GM23338 (cell line): ENCODE results near the gene MAN1B1. TPM values are rescaled to one million over a fixed set of nuclear protein-coding genes. Genes with fewer than 3 reads are reported as not detected.

Experiments used
- ATAC-seq: fragments of 200-7000 bp; cut with Tn5 transposase; 3 replicates; pipeline ENCODE4 v1.9.1; 2020
- DNase-seq: peaks from one replicate; pipeline ENCODE4 v3.0.0-alpha.2; 2015; ENCODE audit warnings: low spot score
- H2AFZ ChIP-seq: fragments of 200-600 bp; sonication (generic); 2 replicates; pipeline ENCODE4 v1.8.0; 2016; ENCODE audit warnings: antibody characterized with exemption, mild to moderate bottlenecking, moderate library complexity
- H3F3A ChIP-seq: fragments of 200-600 bp; sonication (generic); replicated peaks from 2 replicates; pipeline ENCODE4 v1.8.0; 2017; ENCODE audit warnings: antibody characterized with exemption, mixed run types, low read depth
- H3K27ac ChIP-seq: fragments of 200-600 bp; sonication (generic); 2 replicates; pipeline ENCODE4 v1.6.1; 2016; ENCODE audit warnings: low read depth
- H3K27me3 ChIP-seq: fragments of 200-600 bp; sonication (generic); 2 replicates; pipeline ENCODE4 v1.8.0; 2016; ENCODE audit warnings: mild to moderate bottlenecking, mixed run types, moderate library complexity; ENCODE audit not compliant: insufficient read depth
- H3K36me3 ChIP-seq: fragments of 200-600 bp; sonication (generic); 2 replicates; pipeline ENCODE4 v1.8.0; 2016; ENCODE audit warnings: mild to moderate bottlenecking; ENCODE audit not compliant: insufficient read depth
- H3K4me1 ChIP-seq: fragments of 200-600 bp; sonication (generic); 2 replicates; pipeline ENCODE4 v1.8.0; 2016; ENCODE audit warnings: mild to moderate bottlenecking, moderate library complexity; ENCODE audit not compliant: insufficient read depth
- H3K4me2 ChIP-seq: fragments of 200-600 bp; sonication (generic); 2 replicates; pipeline ENCODE4 v1.7.1; 2017; ENCODE audit warnings: mixed run types
- H3K4me3 ChIP-seq: fragments of 200-600 bp; sonication (generic); 2 replicates; pipeline ENCODE4 v1.6.1; 2016; ENCODE audit warnings: mixed run types
- H3K79me2 ChIP-seq: fragments of 200-600 bp; sonication (generic); replicated peaks from 2 replicates; pipeline ENCODE4 v1.8.0; 2017; ENCODE audit warnings: mild to moderate bottlenecking; ENCODE audit not compliant: insufficient read depth
- H3K9me2 ChIP-seq: fragments of 200-600 bp; sonication (generic); 2 replicates; pipeline ENCODE4 v1.8.0; 2017; ENCODE audit not compliant: insufficient read depth
- H4K20me1 ChIP-seq: fragments of 200-600 bp; sonication (generic); replicated peaks from 2 replicates; pipeline ENCODE4 v1.8.0; 2017; ENCODE audit warnings: mild to moderate bottlenecking; ENCODE audit not compliant: insufficient read depth
- H3K27ac Mint-ChIP-seq: 2 replicates; pipeline ENCODE4 v1.8.0; 2020; ENCODE audit warnings: inconsistent platforms, mild to moderate bottlenecking, moderate library complexity, mixed read lengths
- H3K27me3 Mint-ChIP-seq: 3 replicates; pipeline ENCODE4 v1.8.0; 2022; ENCODE audit warnings: low read depth, mild to moderate bottlenecking, moderate library complexity, mixed read lengths, inconsistent platforms; ENCODE audit not compliant: insufficient read depth, poor library complexity
- H3K36me3 Mint-ChIP-seq: 3 replicates; pipeline ENCODE4 v1.8.0; 2021; ENCODE audit warnings: low read depth, mild to moderate bottlenecking, inconsistent platforms, moderate library complexity, mixed read lengths
- H3K4me1 Mint-ChIP-seq: 3 replicates; pipeline ENCODE4 v1.8.0; 2020; ENCODE audit warnings: mild to moderate bottlenecking, inconsistent platforms, mixed read lengths
- H3K4me3 Mint-ChIP-seq: 3 replicates; pipeline ENCODE4 v1.8.0; 2021; ENCODE audit warnings: moderate library complexity, mild to moderate bottlenecking, inconsistent platforms, mixed read lengths
- H3K9me3 Mint-ChIP-seq: 3 replicates; pipeline ENCODE4 v1.8.0; 2020; ENCODE audit warnings: moderate library complexity, mild to moderate bottlenecking, inconsistent platforms, mixed read lengths
- CREB1 ChIP-seq: fragments of 250-450 bp; sonication (Bioruptor Pico); IDR thresholded peaks from 2 replicates; pipeline ENCODE4 v1.5.0; 2020; ENCODE audit warnings: low read depth, mild to moderate bottlenecking, moderate library complexity
- CTCF ChIP-seq, 2 experiments: fragments of 200-600 bp in 1 of 2; sonication (generic) in 1 of 2; conservative IDR thresholded peaks; 2 replicates each; pipeline versions ENCODE4 v1.5.1 to v1.6.1; 2016 to 2017; ENCODE audit warnings: antibody characterized with exemption in 2 of 2, low read depth in 2 of 2, mild to moderate bottlenecking in 2 of 2, moderate library complexity in 1 of 2
- EZH2 ChIP-seq: fragments of 200-600 bp; sonication (generic); IDR thresholded peaks from one replicate; pipeline ENCODE4 v1.8.0; 2017; ENCODE audit warnings: antibody characterized with exemption, mild to moderate bottlenecking, low read depth; ENCODE audit not compliant: unreplicated experiment
- EZH2phosphoT487 ChIP-seq: fragments of 200-600 bp; sonication (generic); IDR thresholded peaks from one replicate; pipeline ENCODE4 v1.8.1; 2018; ENCODE audit warnings: antibody characterized with exemption; ENCODE audit not compliant: unreplicated experiment
- JUNB ChIP-seq: IDR thresholded peaks from one replicate; pipeline ENCODE4 v1.6.1; 2016; ENCODE audit warnings: antibody characterized with exemption; ENCODE audit not compliant: unreplicated experiment
- NANOG ChIP-seq: IDR thresholded peaks from 2 replicates; pipeline ENCODE4 v1.6.1; 2016; ENCODE audit warnings: antibody characterized with exemption, borderline replicate concordance
- POLR2AphosphoS5 ChIP-seq: IDR thresholded peaks from 2 replicates; pipeline ENCODE4 v1.6.1; 2016; ENCODE audit warnings: antibody characterized with exemption, low read depth
- REST ChIP-seq: IDR thresholded peaks from one replicate; pipeline ENCODE4 v1.6.1; 2018; ENCODE audit warnings: antibody characterized with exemption; ENCODE audit not compliant: unreplicated experiment
- ZNF114 ChIP-seq: fragments of 250-450 bp; sonication (Bioruptor Pico); IDR thresholded peaks from 2 replicates; pipeline ENCODE4 v1.5.0; 2020; ENCODE audit warnings: mild to moderate bottlenecking, moderate library complexity
- ZNF331 ChIP-seq: fragments of 250-450 bp; sonication (Bioruptor Pico); IDR thresholded peaks from 2 replicates; pipeline ENCODE4 v1.5.0; 2020; ENCODE audit warnings: low read depth, mild to moderate bottlenecking, moderate library complexity
- polyA plus RNA-seq: library from polyadenylated mRNA; unstranded; fragments of >200 nt; fragmentation: Nextera tagmentation; extraction: Ambion mirVana; gene quantifications from 2 replicates; pipeline ENCODE4 v1.2.1, GENCODE V29; 2016
- total RNA-seq: library from RNA; depleted of rRNA; stranded (reverse); fragments of >200 nt; shearing (Covaris generic); gene quantifications from 2 replicates; pipeline ENCODE4 v1.2.3, GENCODE V29; 2014

MAN1B1 gene
- total and polyA plus RNA-seq, 2 experiments from 2014 or later, result 15.7 to 39.9 TPM

- Mint-ChIP-seq H3K36me3 (peaks cover 10% of the 10 kb centered on the region; the same call in 2 of the 3 replicates), H3K27ac (no peak overlapping the region), H3K4me1 (no peaks in the 10 kb centered on the region; the same call in 2 of the 3 replicates), H3K9me3 (no peaks in the 10 kb centered on the region; the same call in 2 of the 3 replicates), H3K27me3 (peaks cover 2% of the 10 kb centered on the region), H3K4me3 (no peak overlapping the region)
- Histone ChIP-seq H3K9me2 (no peaks in the 10 kb centered on the region), H3K27ac (no peak overlapping the region), H3K4me2 (no peak overlapping the region), H3K27me3 (no peaks in the 10 kb centered on the region), H3F3A (peaks cover 8% of the 10 kb centered on the region; the same call in 1 of the 2 replicates), H3K4me1 (no peaks in the 10 kb centered on the region), H2AFZ (no peak overlapping the region), H3K4me3 (no peak overlapping the region), H3K79me2 (no peaks in the 10 kb centered on the region), H4K20me1 (no peaks in the 10 kb centered on the region; the same call in 1 of the 2 replicates), H3K36me3 (no peaks in the 10 kb centered on the region)
- DNase-seq (no peak), ATAC-seq (no peak)
- TF ChIP-seq EZH2phosphoT487, result no peak
Measured at GRCh38 chr9:137106662-137107250, 20.0 kb downstream of the MAN1B1 start.

- DNase-seq (no peak), ATAC-seq (no peak)
- Mint-ChIP-seq H3K27me3 (peaks cover 2% of the 10 kb centered on the region), H3K4me1 (no peaks in the 10 kb centered on the region; the same call in 2 of the 3 replicates), H3K9me3 (no peaks in the 10 kb centered on the region; the same call in 2 of the 3 replicates), H3K36me3 (peaks cover 10% of the 10 kb centered on the region; the same call in 2 of the 3 replicates), H3K4me3 (no peak overlapping the region), H3K27ac (no peak overlapping the region)
- H4K20me1 ChIP-seq, result no peaks in the 10 kb centered on the region; the same call in 1 of the 2 replicates
- no peaks in the 10 kb centered on the region for H3K4me1 ChIP-seq
- peaks cover 3% of the 10 kb centered on the region; the same call in 1 of the 2 replicates for H3F3A ChIP-seq
- no peaks in the 10 kb centered on the region for H3K27me3 ChIP-seq
- H3K4me3 ChIP-seq, result no peak overlapping the region
- H3K4me2 ChIP-seq, result no peak overlapping the region
- no peaks in the 10 kb centered on the region for H3K79me2 ChIP-seq
- no peak overlapping the region for H2AFZ ChIP-seq
- H3K9me2 ChIP-seq, result no peaks in the 10 kb centered on the region
- no peaks in the 10 kb centered on the region for H3K36me3 ChIP-seq
- H3K27ac ChIP-seq, result no peak overlapping the region
- TF ChIP-seq CREB1 (CRISPR knock-in tag) (no peak), ZNF114 (CRISPR knock-in tag) (no peak), EZH2phosphoT487 (no peak), REST (no peak), NANOG (no peak), ZNF331 (CRISPR knock-in tag) (no peak), JUNB (no peak), POLR2AphosphoS5 (no peak), CTCF (conservative IDR thresholded peaks at IDR 0.05; ENCODE audit: low read depth in 2 of 2) (no peak), EZH2 (no peak)
Measured at GRCh38 chr9:137107312-137107921, 20.6 kb downstream of the MAN1B1 start.
